Measurements from ENCODE around the gene TMEM132D. TPM values are rescaled to one million over a fixed set of nuclear protein-coding genes. Genes with fewer than 3 reads are reported as not detected.

The TMEM132D gene
- total and polyA plus RNA-seq, 2 of the 4 experiments (the other 2 are of a cell fraction): not detected

DNA sequence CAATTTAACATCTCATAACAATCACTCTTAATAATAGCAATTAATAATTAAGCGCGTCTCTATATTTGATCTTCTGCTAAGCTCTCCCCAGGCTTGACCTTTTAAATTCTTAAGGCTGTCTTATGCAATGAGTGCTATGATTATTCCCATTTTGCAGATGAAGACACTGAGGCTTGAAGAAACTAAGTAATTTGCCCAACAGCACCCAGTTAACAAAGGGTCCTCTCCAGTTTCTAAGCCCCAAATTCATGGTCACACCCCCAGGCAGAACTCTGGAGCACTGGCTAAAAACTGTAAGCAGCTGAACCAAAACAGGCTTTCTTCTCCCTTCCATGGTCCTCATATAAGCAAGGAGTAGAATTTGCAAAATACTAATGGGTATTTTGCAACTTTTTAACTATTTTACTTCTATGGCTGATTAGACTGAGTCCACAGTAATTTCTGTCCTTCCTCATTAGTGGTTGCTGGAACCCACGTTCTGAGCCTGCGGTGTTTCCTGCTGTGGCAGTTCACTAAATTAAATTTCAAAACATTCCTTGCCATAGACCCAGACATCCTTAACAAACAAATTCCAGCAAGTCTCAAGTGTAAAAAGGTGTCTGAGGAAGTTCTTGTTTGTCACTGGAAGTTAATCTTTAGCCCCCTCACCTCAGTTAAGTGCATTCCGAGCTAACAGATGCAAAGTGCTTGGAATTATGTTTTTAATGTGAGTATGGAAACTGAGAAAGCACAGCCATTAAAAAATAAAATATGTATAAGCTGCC lies 76.5 kb downstream of the TMEM132D start:
- no peaks in the 10 kb centered on the region for H3K9me1 ChIP-seq (ENCODE audit: insufficient read depth, low read length)
- no peak overlapping the region for H3K4ac ChIP-seq (ENCODE audit: low read depth, low read length)
- H2BK5ac ChIP-seq (ENCODE audit: low read depth, low read length, poor library complexity, severe bottlenecking): no peak overlapping the region
- no peak overlapping the region for H4K8ac ChIP-seq (ENCODE audit: low read depth in 2 of 2, low read length in 2 of 2)
- H3K27ac ChIP-seq (ENCODE audit: insufficient read depth, low read length): no peak overlapping the region
- no peak overlapping the region for H3K4me2 ChIP-seq (ENCODE audit: low read depth, low read length)
- H3K14ac ChIP-seq (replicated peaks; ENCODE audit: low read depth, low read length): no peak overlapping the region
- dilution Hi-C loops (cut with HindIII; ENCODE audit: low sequenced_read_pairs, unreplicated experiment) (no loop called here), intact Hi-C loops (cut with micrococcal nuclease) (no loop called here), in situ Hi-C loops (cut with MboI; ENCODE audit: low sequenced_read_pairs) (no loop called here)
- H4K5ac ChIP-seq (ENCODE audit: low read depth, low read length): no peak overlapping the region
- no peak overlapping the region for H4K91ac ChIP-seq (ENCODE audit: insufficient read depth, low read depth, low read length)
- H3K4me1 ChIP-seq (ENCODE audit: control insufficient read depth, insufficient read depth, low read length): no peaks in the 10 kb centered on the region
- ATAC-seq (ENCODE audit: low read depth) (no peak), DNase-seq (no peak)
- H3K79me1 ChIP-seq (ENCODE audit: low read depth in 1 of 2, low read length in 2 of 2): no peaks in the 10 kb centered on the region
- H3K27me3 ChIP-seq (ENCODE audit: control insufficient read depth, insufficient read depth, low read length): no peaks in the 10 kb centered on the region
- no peak overlapping the region for H2AFZ ChIP-seq (replicated peaks; ENCODE audit: low read length, poor library complexity)
- no peak overlapping the region for H2AK5ac ChIP-seq (ENCODE audit: low read depth, low read length)
- no peak overlapping the region for H3K23ac ChIP-seq (ENCODE audit: low read depth, low read length)
- no peak overlapping the region for H3K56ac ChIP-seq (ENCODE audit: extremely low read depth, insufficient read depth, low read length)
- H3K9ac ChIP-seq (ENCODE audit: low read depth, low read length): no peak overlapping the region
- no peak overlapping the region for H2BK20ac ChIP-seq (ENCODE audit: low read depth, low read length)
- H2BK15ac ChIP-seq (ENCODE audit: low read depth, low read length): no peak overlapping the region
- WGBS, 2 experiments (ENCODE audit: extremely low coverage in 2 of 2, insufficient read length in 1 of 2): no CpG with 5 or more reads among the region's 5 CpGs
- BruUV-seq (replicated peaks): no TSS peak
- H3K18ac ChIP-seq (ENCODE audit: low read depth, low read length): no peak overlapping the region
- no peak overlapping the region for H2BK120ac ChIP-seq (ENCODE audit: low read depth, low read length)
- peaks cover 28% of the 10 kb centered on the region for H3K9me3 ChIP-seq (ENCODE audit: control insufficient read depth, insufficient read depth, low read length)
- CTCF ChIA-PET: no interaction called here
- POLR2A ChIA-PET (ENCODE audit: unreplicated experiment): no interaction called here
- H4K20me1 ChIP-seq (ENCODE audit: insufficient read depth, low read length): no peaks in the 10 kb centered on the region
- H2AK9ac ChIP-seq (replicated peaks; ENCODE audit: low read depth, low read length, poor library complexity): no peak overlapping the region
- H3K36me3 ChIP-seq (ENCODE audit: control insufficient read depth, insufficient read depth, low read length): no peaks in the 10 kb centered on the region
- TF ChIP-seq MAFK (IDR thresholded peaks at IDR 0.05; ENCODE audit: low read depth, low read length): no peak
- no peak for TF ChIP-seq CEBPB (IDR thresholded peaks at IDR 0.05; ENCODE audit: low read depth, low read length)
- no peak for TF ChIP-seq RFX5 (IDR thresholded peaks at IDR 0.05; ENCODE audit: low read depth, low read length)
- TF ChIP-seq CHD1 (IDR thresholded peaks at IDR 0.05; ENCODE audit: low read depth, low read length): no peak
- TF ChIP-seq, protein P1, sequence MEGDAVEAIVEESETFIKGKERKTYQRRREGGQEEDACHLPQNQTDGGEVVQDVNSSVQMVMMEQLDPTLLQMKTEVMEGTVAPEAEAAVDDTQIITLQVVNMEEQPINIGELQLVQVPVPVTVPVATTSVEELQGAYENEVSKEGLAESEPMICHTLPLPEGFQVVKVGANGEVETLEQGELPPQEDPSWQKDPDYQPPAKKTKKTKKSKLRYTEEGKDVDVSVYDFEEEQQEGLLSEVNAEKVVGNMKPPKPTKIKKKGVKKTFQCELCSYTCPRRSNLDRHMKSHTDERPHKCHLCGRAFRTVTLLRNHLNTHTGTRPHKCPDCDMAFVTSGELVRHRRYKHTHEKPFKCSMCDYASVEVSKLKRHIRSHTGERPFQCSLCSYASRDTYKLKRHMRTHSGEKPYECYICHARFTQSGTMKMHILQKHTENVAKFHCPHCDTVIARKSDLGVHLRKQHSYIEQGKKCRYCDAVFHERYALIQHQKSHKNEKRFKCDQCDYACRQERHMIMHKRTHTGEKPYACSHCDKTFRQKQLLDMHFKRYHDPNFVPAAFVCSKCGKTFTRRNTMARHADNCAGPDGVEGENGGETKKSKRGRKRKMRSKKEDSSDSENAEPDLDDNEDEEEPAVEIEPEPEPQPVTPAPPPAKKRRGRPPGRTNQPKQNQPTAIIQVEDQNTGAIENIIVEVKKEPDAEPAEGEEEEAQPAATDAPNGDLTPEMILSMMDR (conservative IDR thresholded peaks at IDR 0.05; ENCODE audit: low read depth, low read length): no peak
- no peak for TF ChIP-seq RAD21 (IDR thresholded peaks at IDR 0.05; ENCODE audit: low read length)
- no peak for TF ChIP-seq SMC3 (IDR thresholded peaks at IDR 0.05; ENCODE audit: low read depth, low read length)
- TF ChIP-seq NFE2L2 (IDR thresholded peaks at IDR 0.05; ENCODE audit: low read depth, low read length): no peak
- TF ChIP-seq, protein P2, sequence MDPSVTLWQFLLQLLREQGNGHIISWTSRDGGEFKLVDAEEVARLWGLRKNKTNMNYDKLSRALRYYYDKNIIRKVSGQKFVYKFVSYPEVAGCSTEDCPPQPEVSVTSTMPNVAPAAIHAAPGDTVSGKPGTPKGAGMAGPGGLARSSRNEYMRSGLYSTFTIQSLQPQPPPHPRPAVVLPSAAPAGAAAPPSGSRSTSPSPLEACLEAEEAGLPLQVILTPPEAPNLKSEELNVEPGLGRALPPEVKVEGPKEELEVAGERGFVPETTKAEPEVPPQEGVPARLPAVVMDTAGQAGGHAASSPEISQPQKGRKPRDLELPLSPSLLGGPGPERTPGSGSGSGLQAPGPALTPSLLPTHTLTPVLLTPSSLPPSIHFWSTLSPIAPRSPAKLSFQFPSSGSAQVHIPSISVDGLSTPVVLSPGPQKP (IDR thresholded peaks at IDR 0.05; ENCODE audit: borderline replicate concordance, low read depth, low read length): no peak
- TF ChIP-seq MXI1 (IDR thresholded peaks at IDR 0.05; ENCODE audit: borderline replicate concordance, low read depth, low read length): no peak
- no peak for TF ChIP-seq FOS (IDR thresholded peaks at IDR 0.05; ENCODE audit: low read depth, low read length)
- TF ChIP-seq MAZ (IDR thresholded peaks at IDR 0.05; ENCODE audit: borderline replicate concordance, low read depth, low read length): no peak
- no peak for TF ChIP-seq POLR2A (IDR thresholded peaks at IDR 0.05; ENCODE audit: low read depth, low read length)
- TF ChIP-seq, protein P3, sequence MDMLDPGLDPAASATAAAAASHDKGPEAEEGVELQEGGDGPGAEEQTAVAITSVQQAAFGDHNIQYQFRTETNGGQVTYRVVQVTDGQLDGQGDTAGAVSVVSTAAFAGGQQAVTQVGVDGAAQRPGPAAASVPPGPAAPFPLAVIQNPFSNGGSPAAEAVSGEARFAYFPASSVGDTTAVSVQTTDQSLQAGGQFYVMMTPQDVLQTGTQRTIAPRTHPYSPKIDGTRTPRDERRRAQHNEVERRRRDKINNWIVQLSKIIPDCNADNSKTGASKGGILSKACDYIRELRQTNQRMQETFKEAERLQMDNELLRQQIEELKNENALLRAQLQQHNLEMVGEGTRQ (IDR thresholded peaks at IDR 0.05; ENCODE audit: low read depth, low read length): no peak
- TF ChIP-seq BHLHE40 (IDR thresholded peaks at IDR 0.05; ENCODE audit: low read depth, low read length): no peak
- TF ChIP-seq RCOR1 (IDR thresholded peaks at IDR 0.05; ENCODE audit: insufficient replicate concordance, low read length): no peak
- H3K4me3 ChIP-seq (ENCODE audit: insufficient read depth, low read depth, low read length): no peak overlapping the region
